Sciatic nerve (tissue), 2 donors: ENCODE results near the gene GPR151. TPM values are rescaled to one million over a fixed set of nuclear protein-coding genes. Genes with fewer than 3 reads are reported as not detected.

ENCODE experiments used
- ATAC-seq: fragments of 200-7000 bp; cut with Tn5 transposase; one replicate; pipeline ENCODE4 v1.9.1; 2020; ENCODE audit warnings: mild to moderate bottlenecking, moderate library complexity
- DNase-seq: peaks from one replicate; pipeline ENCODE4 v3.0.0-alpha.2; 2020; ENCODE audit warnings: low spot score
- intact Hi-C: fragments of 100-400 bp; cut with DNase I; formaldehyde crosslinking; loops from one replicate; pipeline ENCODE4 v1.14.2; 2022
- total RNA-seq: library from RNA; stranded (reverse); fragmentation: NEBNext Ultra II Directional; extraction: Animal tissue kit (Norgen Biotek cat#: 25700); gene quantifications from one replicate; pipeline ENCODE4 v1.2.1, GENCODE V29; 2021
- donor health status: DM: no; HTN: no; CAD: no.
- donor health status: DM: no; HTN: no; CAD: no.

Gene GPR151
- total RNA-seq, 1 donor from 2014 or later, result not detected

DNA sequence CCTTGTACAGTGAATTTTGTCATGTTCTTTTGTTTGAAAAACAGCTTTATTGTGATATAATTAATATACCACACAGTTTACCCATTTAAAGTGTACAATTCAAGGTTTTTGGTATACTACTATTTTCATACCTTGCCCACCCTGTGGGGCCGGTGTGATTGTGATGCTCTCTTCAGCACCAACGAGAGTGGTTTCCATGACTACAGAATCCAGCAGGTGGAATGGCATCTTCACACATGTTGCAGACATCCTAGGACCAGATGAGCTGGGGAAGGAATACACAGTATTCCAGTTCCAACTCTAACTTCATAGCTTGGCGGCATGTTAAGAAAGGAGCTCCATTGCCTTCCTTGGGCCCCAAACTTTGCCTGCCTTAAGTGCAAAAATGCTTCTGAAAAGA lies 7.7 kb upstream of the GPR151 start:
- DNase-seq, result no peak
- ATAC-seq, result no peak
- intact Hi-C loops, result loop anchor here (5.0 kb wide), 1 partner anchor 1326 kb away; no protein-coding TSS in a partner anchor

DNA sequence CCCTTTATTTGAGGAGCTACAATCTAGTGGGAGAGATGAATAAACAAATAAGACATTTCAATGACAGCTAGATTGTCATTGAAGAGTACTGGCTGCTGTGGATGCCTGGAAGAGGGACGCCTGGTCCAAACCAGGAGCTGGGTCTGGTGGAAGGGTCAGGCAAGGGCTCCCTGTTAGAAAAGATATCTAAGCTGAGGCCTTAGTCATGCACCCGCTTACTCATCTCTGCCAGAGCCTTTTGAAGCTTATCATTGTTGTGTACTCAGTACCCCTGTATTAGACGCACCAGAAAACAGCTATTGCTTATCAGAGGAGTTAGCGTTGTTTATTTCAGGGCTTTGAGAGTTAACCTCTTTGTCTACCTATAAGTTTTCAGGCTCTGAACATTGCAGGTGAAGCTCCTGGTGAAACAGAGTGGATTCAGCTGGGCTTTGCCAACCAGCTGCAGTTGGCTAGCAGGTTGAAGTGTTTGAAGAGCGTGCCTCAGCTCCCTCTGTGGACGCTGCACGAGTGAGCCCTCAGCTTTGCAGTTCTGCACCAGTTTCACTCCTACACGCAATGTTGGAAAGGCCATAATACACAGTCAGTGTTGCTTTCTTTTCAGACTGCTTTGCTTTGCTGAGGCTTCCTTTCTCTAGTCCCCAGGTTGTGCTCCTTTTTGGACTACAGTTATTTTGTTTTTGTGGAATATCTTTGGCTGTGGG lies 5.6 kb upstream of the GPR151 start:
- DNase-seq (no peak), ATAC-seq (no peak)
- intact Hi-C loops, result loop anchor here (5.0 kb wide), 1 partner anchor 1324 kb away; no protein-coding TSS in a partner anchor

DNA sequence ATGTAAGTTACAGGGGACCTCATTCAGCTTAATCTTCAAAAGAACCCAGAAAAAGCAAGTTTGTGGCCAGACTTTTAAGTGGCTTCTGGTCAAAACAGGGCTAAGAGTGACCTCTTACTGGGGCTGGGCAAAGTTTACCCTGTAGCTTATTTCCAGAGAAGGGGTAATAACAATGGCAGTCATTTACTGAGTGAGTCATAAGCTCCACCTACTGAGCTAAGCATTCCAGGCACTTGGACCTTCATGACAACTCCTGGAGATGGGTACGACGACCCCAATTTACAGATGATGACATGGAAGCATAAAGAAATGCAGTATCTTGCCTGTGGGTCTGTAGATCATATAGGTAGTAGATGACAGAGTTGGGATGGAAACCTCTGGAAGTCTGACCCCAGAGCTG lies 4.7 kb upstream of the GPR151 start:
- ATAC-seq (no peak), DNase-seq (no peak)
- intact Hi-C loops, result loop anchor here (5.0 kb wide), 1 partner anchor 1323 kb away; no protein-coding TSS in a partner anchor

DNA sequence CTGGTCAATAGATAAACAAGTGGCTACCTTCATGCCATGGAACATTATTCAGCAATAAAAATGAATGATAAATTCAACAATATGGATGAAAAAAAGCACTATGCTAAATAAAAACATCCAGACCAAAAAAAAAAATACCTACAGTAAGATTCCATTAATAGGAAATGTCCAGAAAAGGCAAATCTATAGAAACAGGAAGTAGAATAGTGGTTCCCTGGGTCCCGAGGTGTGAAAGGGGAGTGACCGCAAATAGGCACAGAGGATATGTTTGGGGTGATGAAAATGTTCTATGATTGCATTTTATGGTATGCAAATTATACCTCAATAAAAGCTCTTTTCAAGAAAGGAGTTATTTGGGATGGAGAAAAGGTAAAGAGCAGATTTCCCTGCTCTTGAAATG lies 3.6 kb upstream of the GPR151 start:
- ATAC-seq (no peak), DNase-seq (no peak)
- intact Hi-C loops, result no loop called here

DNA sequence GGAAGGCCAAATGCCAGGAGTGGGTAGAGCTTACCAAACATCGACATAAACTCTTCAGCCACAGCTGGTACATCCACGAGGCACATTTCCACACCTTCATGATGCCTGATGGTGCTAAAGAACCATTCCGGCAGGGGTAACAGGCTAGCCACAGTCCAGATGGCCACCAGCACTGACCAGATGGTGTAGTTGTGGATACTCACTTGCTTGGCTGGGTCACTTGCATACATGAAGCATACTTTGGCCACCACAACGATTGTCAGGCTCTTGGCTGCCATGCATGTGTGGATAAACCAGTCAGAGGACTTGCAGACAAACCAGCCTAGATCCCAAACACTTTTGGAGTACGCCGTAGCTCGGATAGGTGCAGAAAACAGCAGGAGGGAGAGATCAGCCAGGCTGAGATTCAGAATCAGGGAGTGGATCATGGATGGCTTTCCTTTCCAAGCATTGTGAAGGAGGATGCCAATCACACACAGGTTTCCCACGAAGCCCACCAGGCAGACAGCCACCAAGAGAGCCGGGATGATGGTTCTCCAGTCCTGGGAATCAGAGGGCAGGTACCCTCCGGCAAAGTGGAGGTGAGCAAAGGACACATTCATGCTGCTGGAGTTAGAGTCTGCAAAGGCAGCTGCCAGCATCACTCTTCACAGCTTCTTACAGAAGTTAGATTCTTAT lies 378 bp downstream of the GPR151 start:
- no peak for ATAC-seq
- no peak for DNase-seq

DNA sequence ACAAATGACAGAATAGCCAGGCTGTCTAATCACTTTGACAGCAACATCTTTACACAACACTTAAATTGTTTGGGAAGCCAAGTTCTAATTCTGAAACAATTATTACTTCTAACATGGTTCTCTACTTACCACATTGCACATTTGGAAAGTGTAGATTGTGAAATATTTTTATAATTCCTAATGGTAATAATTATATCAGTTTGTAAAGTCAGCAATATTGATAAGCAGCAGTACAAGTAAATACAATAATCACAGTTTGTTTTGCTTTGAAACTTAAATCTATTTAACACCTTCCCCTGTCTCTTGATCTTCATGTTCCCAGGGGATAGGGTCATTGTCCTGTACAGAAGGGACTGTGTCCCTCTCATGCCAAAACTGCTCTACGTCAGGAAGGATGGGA lies 1.4 kb downstream of the GPR151 start:
- intact Hi-C loops, result no loop called here
- DNase-seq, result no peak
- no peak for ATAC-seq

More for the DNA sequence above, 378 bp downstream of the GPR151 start:
- intact Hi-C loops, result no loop called here

DNA sequence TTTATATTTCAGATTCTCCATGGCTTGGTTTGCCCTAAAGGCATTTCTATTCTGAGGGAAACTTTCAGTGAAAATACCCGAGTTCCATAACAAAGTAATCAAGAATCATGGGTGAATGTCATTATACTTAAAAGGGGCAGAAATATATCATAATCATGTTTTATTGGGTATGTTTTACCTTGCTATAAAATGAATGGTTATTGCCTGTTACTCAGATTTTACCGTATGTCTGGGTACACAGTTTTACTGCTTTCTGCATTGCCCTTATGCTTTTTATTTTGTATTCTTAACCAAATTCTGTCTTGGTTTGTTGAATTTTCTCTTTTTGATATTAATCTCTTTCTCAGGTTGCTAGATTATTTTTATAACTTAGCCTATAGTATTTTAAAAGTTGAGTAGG lies 2.5 kb downstream of the GPR151 start:
- intact Hi-C loops, result no loop called here
- no peak for DNase-seq
- ATAC-seq, result no peak

DNA sequence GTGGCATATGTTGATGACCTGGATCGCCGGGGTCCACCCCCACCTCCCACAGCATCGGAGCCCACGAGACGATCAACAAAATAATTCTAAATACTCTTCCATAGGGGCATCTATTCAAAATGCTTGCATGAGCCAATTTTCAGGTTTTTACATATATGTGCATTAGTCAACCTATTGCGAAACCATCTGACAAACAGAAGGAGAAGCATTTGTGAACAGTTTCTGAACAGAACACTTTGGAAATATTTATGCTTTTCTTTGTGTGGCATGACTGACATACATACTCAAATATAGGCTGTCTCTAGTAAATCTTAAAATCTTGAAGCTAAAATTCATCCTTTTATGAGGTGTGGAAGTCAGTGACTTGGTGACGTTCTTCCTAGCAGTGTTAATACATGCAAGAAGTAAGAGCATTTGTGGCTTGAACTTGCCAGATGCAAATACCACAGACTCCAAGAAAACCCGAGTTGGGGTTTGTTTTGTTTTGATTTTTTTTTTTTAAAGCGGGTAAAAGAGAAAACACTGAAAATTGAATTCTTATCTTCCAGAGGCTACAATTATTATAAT lies 5.3 kb downstream of the GPR151 start:
- intact Hi-C loops, result no loop called here
- ATAC-seq (no peak), DNase-seq (no peak)

DNA sequence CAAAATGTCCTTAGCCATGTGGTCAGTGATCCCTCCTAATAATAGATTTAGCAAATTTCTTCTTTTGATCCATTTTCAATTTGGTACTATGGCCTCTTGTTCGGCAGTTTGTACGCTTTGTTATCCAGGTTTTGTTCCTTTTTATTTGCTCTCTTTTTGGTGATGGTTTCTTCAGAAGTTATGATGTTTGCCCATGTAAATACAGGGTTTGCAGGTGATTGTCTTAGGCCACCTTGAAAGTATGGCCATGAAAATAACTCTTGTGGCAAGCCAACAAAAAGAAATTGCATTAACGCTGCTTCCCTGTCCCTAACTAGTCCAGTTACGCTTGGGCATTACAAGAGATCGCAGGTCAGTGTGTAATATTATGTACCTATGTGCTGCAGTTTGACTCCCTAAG lies 8.6 kb downstream of the GPR151 start:
- intact Hi-C loops, result no loop called here

DNA sequence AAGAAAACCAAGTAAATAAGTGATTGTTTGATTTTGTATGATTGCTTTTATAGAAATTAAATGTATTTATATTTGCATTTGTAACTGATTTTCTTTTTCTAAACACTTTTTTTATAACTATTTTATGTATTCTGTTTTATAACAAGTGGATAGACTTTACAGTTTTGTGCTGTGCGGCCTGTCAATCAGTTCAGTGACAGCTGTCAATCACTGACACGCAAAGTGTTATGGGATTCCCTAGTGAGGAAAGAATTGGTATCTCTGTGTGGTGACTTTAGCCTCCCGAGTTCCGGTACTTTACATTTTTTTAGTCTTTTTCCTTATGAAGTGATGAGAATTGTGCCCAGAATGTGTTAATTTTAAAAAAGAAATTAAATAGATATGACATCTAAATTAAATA lies 16.3 kb downstream of the GPR151 start:
- no peak for DNase-seq
- intact Hi-C loops, result no loop called here
- ATAC-seq, result no peak

More for the DNA sequence above, 8.6 kb downstream of the GPR151 start:
- ATAC-seq (no peak), DNase-seq (no peak)

DNA sequence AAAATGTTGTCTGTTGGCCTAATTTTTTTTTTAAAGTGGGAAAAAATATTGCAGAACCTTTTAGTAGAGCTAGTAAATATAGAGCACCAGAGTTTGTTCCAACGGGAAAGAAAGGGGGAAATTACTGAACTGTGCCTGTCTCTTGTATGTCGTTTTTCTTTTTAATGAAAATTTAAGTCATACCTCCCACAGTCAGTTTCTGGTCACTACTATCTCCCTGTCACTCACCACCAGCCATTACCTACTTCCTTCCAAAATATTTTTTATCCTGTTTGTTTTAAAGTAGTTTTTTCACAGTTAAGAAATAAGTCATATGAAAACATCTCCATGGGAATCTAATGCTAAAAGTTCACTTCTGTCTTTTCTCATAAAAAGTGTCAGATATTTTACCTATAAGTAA lies 21.3 kb downstream of the GPR151 start:
- DNase-seq (no peak), ATAC-seq (no peak)
- intact Hi-C loops, result no loop called here

DNA sequence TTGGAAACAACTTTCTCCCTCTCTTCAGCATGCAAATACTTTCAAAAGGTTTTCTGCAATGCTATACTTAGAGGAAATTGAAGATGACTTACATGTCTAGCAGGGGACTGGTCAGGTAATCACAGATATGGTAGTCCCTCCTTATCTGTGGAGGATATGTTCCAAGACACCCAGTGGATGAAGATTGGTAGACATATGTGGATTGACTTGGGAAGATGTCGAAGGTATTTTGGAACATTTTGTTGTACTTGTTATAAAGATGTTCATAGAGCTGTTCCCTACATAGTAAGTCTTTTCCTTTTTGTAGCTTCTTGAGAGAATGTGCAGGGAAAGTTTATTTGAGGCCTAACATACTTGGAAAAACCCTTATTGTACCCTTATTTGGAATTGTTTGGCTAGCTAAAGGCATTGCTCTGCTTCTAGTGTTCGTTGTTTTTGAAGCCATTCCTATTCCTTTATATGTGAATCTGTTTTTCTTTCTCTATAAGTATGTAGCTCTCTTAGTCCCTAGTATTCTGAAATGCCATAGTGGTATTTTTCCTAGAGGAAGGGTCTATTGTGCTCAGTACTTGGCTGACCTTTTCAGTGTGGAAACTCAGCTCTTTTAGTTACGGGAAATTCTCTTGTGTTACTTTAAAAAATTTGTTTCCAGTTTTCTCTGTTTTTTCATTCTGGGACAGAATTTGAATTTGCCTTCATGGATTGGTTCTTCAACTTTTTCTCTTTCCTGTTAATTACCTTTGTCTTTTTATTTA lies 25.7 kb downstream of the GPR151 start:
- intact Hi-C loops, result no loop called here
- no peak for DNase-seq
- ATAC-seq, result no peak

DNA sequence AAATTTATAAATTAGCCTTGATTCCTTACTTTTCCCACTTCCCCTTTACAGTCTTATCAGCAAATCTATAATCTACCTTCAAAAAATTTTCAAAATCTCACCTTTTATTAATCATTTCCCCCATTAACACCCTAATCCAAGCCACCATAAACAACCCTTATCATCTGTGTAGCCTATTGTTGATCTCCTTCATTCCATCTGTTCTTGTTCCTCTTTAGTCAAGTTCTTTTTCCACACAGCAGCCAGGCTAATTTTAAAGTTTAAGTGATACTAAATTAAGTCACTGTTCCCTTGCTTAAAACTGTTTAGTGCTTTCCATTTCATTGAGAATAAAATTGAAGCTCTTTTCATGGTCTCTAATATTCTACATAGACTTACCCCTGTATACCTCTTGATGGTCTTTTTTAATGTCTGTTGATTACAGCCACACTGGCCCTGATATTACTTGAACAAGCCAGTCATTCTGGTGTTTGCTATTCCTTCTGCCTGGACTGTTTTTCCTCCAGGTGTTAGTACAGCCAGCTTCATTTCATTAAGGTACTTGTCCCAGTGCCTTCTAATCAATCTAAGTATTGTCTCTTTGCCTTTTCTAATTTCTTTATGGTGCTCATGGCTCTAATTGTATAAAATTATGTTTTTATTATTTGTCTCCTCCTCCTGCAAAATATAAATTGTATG lies 31.1 kb downstream of the GPR151 start:
- no peak for DNase-seq
- intact Hi-C loops, result no loop called here
- ATAC-seq, result no peak

DNA sequence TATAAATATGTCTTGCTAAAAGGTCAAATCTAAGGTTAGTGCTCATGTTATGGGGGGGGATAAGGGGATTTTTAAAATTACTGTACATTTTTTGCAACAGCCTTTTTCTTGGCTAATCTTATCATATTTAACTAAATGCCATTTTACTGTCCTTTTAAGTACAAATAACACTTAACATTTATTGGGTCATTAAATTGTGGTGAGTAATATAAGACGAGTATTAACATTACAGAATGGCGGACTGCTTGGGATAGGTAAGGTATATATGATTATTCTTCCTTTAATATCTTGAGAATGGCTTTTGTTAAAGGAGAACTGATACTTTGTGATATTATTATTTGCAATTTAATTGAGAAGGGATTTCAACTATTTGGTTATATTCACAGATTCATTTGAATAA lies 33.2 kb downstream of the GPR151 start:
- intact Hi-C loops, result no loop called here
- DNase-seq (no peak), ATAC-seq (no peak)

DNA sequence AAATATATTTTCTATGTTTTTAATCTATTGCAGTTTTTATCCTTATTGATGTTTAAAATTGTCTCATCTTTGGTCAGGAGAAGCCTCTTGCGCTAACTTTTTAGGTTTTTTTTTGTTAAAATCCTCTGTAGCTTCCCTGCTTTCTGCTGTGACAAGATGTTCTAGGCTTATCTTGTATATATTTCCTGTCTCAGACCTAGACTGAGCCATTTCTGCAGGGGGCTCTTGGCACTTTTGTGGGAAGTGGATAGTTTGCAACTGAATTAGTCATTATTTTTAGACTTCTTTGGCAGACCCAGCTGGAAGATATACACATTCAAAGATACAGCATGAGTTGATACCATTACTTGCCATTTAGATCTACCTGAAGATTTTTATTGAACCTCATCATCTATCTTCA lies 40.1 kb downstream of the GPR151 start:
- intact Hi-C loops, result no loop called here
- ATAC-seq, result no peak
- DNase-seq, result no peak

DNA sequence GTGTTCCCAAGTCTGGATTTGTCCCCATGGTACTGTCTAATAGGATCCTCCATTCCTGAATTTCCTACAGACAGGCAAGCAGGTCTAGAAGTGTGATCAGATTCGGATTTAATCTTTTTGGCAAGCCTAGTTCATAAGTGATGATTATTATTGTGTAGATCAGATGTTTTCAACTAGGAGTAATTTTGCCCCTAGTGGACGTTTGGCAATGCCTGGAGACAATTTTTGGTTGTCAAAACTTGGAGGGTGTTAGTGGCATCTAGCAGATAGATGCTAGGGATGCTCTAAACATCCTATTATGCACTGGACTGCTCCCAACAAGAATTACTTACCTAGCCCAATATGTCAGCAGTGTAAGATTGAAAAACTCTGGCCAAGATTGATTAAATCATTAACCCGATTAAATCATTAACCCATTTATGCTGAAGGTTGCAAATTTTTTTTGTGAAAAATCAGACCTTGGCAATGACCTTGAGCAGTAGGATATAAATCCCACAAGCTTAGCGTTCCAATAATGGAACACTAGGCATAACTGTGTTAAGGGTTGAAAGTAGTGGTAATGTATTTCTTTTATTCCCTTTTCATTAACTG lies 40.7 kb downstream of the GPR151 start:
- DNase-seq (no peak), ATAC-seq (no peak)
- intact Hi-C loops, result no loop called here

DNA sequence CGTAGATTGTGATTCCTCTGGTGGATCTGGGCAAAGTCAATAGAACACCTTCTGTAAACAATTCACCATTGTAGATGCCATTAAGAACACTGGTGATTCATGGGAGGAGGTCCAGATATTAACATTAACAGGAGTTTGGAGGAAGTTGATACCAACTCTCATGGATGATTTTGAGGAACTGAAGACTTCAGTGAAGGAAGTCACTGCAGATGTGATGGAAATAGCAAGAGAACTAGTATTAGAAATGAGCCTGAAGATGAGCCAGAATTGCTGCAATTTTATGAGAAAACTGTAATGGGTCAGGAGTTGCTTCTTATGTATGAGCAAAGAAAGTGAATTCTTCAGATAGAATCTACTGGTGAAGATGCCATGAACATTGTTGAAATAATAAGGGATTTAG lies 41.9 kb downstream of the GPR151 start:
- no peak for ATAC-seq

DNA sequence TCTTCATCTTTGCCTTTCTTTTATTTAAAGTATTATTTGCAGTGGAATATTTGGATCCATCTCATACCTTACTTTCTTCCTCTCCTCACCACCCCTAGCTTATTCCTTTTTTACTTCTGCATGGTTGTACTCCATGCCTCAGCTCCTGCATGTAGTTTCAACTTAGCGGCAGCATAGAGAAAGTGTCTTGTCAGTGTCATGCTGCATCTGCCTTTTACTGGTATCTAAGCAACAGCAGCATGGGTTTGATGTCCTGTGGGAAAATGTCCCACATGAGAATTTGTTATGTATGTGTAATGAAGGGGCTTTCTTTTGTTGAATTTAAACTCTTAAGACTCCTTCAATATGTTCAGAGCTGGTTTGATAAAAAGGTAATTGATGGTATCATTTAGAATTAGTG lies 48.2 kb downstream of the GPR151 start:
- DNase-seq (no peak), ATAC-seq (no peak)
- intact Hi-C loops, result no loop called here

More for the DNA sequence above, 41.9 kb downstream of the GPR151 start:
- intact Hi-C loops, result no loop called here
- DNase-seq, result no peak
